GF-D8 (cell line): ENCODE measurements around the gene PADI1.

ENCODE experiments used
- DNase-seq: peaks from one replicate; lab custom pipeline; 2025; lab: John Stamatoyannopoulos, UW

PADI1 gene

GRCh38 chr1:17198476-17199258 is 6.3 kb upstream of the PADI1 start:
- no peak for DNase-seq

GRCh38 chr1:17199267-17200044 is 5.5 kb upstream of the PADI1 start:
- no peak for DNase-seq

- no peak for DNase-seq
These were observed 4.7 kb upstream of the PADI1 start for GRCh38 chr1:17200246-17200645.

GRCh38 chr1:17200756-17201155 is 4.2 kb upstream of the PADI1 start:
- no peak for DNase-seq

GRCh38 chr1:17201201-17202021 is 3.5 kb upstream of the PADI1 start:
- DNase-seq = no peak

GRCh38 chr1:17205652-17206051 is 724 bp downstream of the PADI1 start:
- no peak for DNase-seq

GRCh38 chr1:17206196-17206595 is 1.3 kb downstream of the PADI1 start:
- no peak for DNase-seq

GRCh38 chr1:17207046-17207445 is 2.1 kb downstream of the PADI1 start:
- no peak for DNase-seq

GRCh38 chr1:17207540-17207939 is 2.6 kb downstream of the PADI1 start:
- no peak for DNase-seq

- no peak for DNase-seq
These were observed 3.1 kb downstream of the PADI1 start for GRCh38 chr1:17207966-17208418.

- no peak for DNase-seq
These were observed 3.6 kb downstream of the PADI1 start for GRCh38 chr1:17208546-17208945.

GRCh38 chr1:17209430-17209829 is 4.5 kb downstream of the PADI1 start:
- no peak for DNase-seq

- DNase-seq = no peak
These were observed 5.2 kb downstream of the PADI1 start for GRCh38 chr1:17210176-17210575.

- DNase-seq = no peak
These were observed 6.4 kb downstream of the PADI1 start for GRCh38 chr1:17211377-17211776.

GRCh38 chr1:17212009-17212408 is 7.1 kb downstream of the PADI1 start:
- no peak for DNase-seq

GRCh38 chr1:17212487-17213121 is 7.7 kb downstream of the PADI1 start:
- DNase-seq = peak; percentile 41

GRCh38 chr1:17213148-17213781 is 8.3 kb downstream of the PADI1 start:
- DNase-seq = no peak

GRCh38 chr1:17213782-17214148 is 8.8 kb downstream of the PADI1 start:
- DNase-seq = no peak

GRCh38 chr1:17214876-17215544 is 10.1 kb downstream of the PADI1 start:
- DNase-seq = no peak

GRCh38 chr1:17215545-17215890 is 10.6 kb downstream of the PADI1 start:
- DNase-seq = no peak

- DNase-seq = no peak
These were observed 11.2 kb downstream of the PADI1 start for GRCh38 chr1:17216078-17216477.
